Right renal cortex interstitium (tissue), 3 donors: ENCODE data around the gene BTNL3. TPM values are rescaled to one million over a fixed set of nuclear protein-coding genes. Genes with fewer than 3 reads are reported as not detected.

Experiments used
- DNase-seq, 3 donors: peaks; one replicate each; pipeline ENCODE4 v3.0.0-alpha.2; 2013; ENCODE audit warnings: low read depth in 3 of 3, low spot score in 2 of 3
- polyA plus RNA-seq, 3 donors: library from polyadenylated mRNA; unstranded; fragments of 120-200 nt; gene quantifications; one replicate each; pipeline ENCODE4 v1.2.1, GENCODE V29; 2013; ENCODE audit not compliant: insufficient read length in 3 of 3

BTNL3 gene
- polyA plus RNA-seq, 3 donors: 0.11 to 0.43 (median 0.13) TPM

GRCh38 chr5:181020688-181021087 lies 32.0 kb downstream of the BTNL3 start:
- no peak for DNase-seq

- DNase-seq: no peak
Measured at GRCh38 chr5:181024245-181025064, 35.8 kb downstream of the BTNL3 start.

DNA sequence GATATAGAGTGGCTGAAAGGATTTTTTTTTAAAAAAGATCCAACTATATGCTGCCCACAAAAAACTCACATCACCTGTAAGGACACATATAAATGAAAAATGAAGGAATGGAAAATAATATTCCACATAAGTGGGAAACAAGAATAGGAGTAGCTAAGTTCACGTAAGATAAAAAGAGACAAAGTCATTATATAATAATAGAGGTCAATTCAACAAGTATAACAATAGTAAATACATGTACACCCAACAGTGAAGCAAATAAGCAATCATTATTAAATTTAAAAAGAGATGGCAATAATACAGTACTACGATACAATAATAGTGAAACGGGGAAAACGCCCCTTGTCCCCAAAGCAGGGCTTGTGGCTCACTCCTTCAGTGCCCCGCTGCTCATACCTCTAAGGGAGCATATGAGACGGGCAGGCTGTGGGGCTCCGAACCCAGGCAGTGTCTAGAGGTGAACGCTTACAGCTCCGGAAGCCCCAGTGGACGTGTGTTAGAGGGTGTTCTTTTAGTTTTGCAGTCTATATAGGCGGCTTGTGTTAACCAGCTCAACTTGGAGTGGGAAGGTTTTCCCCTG lies 38.9 kb downstream of the BTNL3 start:
- DNase-seq: no peak

DNA sequence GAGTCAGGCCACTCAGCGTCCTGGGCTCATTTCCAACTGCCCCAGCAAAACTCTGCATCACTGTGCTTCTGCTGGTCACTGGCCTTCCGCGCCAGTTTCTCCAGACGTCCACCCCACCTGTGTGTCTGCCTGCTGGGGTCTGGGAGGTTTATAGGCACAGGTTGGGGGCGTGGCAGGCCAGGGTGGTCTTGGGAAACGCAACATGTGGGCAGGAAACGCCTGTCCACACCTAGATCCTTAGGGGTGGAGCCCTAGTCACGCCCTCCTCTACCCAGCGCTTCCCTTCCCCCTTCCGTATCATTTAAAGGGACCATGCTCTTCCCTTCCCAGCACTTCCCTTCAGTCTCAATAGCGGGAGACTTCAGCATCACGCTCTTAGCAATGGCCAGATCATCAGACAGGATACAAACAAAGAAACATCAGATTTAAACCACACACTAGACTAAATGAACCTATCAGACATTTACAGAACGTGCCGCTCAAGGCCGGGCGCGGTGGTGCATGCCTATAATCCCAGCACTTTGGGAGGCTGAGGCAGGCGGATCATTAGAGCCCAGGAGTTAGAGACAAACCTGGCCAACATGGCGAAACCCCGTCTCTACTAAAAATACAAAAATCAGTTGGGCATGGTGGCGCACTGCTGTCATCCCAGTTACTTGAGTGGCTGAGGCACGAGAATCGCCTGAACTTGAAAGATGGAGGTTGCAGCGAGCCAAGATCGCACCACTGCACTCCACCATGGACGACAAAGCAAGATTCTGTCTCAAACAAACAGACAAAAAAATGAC lies 39.6 kb downstream of the BTNL3 start:
- no peak for DNase-seq

DNA sequence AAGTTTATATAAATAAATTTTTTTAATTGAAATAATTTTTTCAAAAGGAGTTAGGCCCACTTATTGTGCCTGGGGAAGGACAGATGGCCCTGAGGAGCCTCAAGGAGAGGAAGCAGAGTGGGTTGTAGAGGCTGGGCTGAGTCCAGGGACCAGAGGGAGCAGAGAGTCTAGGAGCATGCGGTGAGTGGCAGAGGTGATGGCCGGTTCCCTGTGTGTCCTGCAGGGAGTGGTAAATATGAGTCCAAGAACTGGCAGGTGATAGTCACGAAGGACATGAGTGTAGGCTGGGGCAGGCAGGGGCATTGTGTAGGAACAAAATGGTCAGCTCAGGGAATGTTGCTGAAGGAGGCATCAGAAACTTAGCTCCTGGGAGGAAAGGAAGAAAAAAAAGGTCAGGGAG lies 43.1 kb downstream of the BTNL3 start:
- no peak for DNase-seq

- no peak for DNase-seq
Measured at GRCh38 chr5:181035991-181036815, 47.6 kb downstream of the BTNL3 start.

DNA sequence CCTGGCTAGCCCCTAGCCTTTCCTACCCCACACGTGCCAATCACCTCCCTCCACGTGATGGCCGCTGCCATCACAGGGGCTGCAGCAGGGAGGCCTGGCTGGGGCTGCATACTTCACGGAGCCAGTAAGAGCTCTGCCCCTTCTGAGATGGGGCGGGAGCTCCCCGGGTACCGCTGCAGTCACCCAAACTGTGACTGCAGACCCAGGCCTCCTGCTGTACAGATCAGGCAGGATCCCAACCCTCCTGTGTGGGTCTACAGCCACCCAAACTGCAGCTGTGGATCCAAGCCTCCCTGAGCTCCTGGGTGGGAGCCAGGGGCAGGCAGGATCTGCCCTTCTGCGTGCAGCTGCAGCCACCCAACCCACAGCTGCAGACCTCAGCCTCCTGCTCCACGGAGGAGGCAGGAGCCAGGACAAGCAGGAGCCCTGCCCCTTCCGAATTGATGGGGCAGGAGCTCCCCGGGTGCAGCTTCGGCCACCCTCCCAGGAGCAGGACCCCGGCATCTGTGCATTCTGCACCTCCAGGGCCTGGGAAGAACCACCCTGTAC lies 48.2 kb downstream of the BTNL3 start:
- no peak for DNase-seq

GRCh38 chr5:181037365-181037861 lies 48.8 kb downstream of the BTNL3 start:
- no peak for DNase-seq

DNA sequence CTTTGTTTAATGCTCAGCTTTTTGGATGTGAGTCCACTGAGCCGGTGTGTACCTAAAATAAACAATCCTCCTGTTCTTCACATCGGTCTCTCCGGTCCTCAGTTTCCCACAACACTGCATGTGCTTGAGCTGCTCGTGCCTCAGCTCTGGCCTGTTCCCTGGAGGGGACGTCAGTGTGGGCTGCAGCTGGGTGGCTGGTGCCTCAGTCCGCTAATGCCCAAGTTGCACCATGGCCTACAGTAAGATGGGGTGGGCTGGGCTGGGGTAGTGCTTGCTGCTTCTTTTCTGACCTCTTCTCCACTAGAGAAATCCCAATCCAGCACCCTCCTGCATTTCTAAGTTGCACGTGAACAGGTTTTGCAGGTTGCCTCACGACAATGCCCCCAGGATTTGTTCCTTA lies 50.8 kb downstream of the BTNL3 start:
- no peak for DNase-seq

DNA sequence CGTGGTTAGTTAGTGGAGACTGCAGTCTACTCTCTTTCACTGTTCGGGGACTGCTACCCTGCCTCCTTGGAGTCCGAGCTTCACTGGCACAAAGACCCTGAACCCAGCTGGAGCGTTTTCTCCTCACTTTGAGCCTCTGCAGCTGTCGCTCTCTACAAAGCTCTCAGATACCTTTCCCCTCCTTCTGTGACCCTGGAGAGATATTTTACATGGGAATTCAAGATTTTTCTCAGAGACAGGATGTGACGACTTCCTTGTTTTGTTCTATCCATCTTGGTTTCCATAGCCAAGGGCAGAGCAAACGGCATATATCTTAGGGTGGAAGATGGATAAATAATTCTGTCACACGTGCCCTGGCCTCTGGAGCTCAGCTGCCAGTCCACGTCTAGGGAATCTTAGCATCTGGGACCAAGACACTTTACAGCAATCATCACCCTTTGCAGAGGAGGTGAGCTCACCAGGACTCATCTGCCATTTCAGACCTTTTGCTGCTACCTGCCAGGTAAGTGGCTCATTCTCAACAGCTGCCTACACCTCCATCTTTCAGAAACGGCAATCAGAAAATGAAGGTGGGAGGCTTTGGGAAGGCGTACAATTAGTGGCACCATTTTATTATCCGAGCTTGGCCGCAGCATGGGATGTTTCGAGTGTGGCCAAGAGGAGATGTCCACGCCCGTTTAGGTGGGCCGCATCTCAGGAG lies 51.4 kb downstream of the BTNL3 start, which contains the start of gene BTNL9:
Gene BTNL9, plus strand, starts transcription at position 336 of the 700 bp plus-strand sequence. CDS start 5,224 bp downstream, outside the sequence.
- DNase-seq: no peak

DNA sequence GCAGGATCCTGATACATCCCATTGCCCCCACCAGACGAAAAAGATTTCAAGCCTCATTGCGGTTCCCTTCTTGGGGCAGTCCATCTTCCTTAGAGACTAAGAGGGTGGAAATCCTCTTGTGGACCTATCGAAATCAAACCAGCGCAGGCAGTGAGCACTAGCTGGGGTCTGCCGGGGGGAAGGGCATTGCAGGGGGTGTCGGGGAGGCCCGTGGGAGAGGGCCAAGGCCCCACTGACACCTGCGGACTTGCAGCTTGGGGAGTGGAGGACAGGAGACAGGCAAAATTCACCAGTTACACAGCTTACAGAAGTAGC lies 51.9 kb downstream of the BTNL3 start:
- DNase-seq: no peak

GRCh38 chr5:181041043-181041442 lies 52.4 kb downstream of the BTNL3 start:
- DNase-seq: no peak

- no peak for DNase-seq
Measured at GRCh38 chr5:181042036-181042713, 53.5 kb downstream of the BTNL3 start.

- DNase-seq: no peak
Measured at GRCh38 chr5:181042722-181043121, 54.1 kb downstream of the BTNL3 start.

DNA sequence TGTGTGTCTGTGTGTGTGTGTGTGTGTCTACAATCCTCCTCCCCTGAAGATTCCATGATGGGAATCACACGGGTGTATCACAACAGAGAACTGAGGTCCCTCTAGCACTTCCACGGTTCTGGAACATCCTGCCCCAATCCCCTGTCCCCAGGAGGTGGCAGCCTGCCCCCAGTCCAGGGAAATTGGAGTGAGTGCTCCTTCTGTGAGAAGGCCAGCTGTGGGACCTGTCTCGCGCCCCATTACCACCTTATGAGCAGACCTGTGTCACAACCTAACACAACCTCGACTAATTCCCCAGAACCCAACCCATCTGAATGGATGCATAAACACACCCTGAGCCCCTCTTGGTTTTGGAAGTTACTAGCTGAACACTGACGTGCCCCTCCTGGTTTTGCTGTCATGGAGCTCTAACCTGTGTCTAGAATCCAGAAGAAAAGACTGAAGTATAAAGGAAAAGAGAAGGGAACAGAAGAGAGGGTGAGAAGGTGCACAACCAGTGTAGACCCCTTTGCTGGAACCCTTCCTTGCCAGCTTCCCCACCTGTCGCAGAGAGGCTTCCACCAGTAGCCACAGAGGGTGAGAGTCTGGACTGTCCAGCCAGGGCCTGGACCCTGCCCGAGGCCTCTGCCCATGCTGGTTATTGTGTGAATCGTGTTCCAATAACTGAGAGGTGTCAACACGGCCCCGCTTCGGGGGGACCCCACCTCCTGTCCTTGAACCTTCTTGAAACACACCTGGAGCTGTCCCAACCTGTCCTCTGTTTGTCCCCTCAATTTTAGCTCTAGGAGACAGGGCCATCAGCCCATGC lies 54.8 kb downstream of the BTNL3 start:
- no peak for DNase-seq

DNA sequence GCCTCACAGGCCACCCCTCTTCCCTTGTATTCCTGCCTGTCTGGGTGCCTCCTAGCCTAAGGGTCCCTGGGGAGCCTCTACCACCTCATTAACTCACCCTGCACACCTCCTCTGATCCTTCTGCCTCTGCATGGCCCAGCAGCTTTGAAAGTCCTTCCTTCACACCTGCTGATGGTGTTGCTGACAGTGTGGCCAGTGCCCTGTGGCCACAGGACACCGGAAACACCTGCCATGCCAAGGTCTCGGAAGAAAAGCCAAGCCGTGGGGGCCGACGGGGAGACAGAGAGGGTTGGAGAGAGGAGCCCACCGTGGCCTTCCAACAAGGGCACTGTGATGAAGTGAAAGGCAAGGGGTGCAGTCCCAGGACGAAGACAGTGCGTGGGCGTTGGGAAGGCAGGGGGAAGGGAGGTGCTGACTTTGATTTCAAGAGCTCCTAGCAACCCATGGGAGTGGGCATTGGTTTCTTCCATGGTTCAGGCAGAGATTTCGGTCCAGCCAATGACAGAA lies 55.5 kb downstream of the BTNL3 start:
- DNase-seq: no peak

DNA sequence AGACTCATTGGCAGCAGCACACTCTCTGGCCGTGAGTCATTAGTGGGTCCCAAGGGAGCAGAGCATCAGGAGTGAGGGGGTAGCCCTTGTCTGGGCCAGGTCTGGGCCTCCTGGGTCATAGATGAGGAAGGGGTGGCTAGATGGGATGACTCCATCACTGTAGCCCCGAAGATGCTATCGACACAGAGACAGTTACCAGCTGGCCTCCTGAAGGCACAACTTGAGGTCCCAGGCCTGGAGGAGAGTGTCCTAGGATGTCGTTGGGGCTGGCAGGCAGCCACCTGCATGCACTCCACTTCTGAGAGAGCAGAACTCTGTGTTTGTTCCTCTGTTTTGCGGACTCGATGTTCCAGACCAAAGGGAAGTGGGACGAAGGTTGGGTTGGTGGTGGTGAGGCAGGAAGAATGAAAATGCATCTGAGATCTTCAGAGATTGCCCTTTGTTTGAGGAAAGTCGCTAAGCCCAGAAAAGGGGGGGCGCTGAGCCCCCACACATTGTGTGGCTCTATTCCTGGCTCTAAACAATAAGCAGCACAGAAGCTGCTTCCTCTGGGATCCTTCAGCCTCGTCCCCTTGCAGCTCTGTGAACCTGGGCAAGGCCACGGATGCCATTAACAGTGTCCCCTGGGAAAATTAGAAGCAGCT lies 56.1 kb downstream of the BTNL3 start:
- DNase-seq: no peak

GRCh38 chr5:181045316-181045715 lies 56.7 kb downstream of the BTNL3 start:
- DNase-seq: no peak
